DMS79 (cell line): ENCODE measurements around the gene SSX4.
"Not testable (repeated sequence)": the region's sequence is repeated elsewhere in the genome, so short reads cannot be mapped to it uniquely, and the experiment has no call there.

Experiments
- DNase-seq: peaks from one replicate; lab custom pipeline; 2025; lab: John Stamatoyannopoulos, UW

Gene SSX4, protein sequence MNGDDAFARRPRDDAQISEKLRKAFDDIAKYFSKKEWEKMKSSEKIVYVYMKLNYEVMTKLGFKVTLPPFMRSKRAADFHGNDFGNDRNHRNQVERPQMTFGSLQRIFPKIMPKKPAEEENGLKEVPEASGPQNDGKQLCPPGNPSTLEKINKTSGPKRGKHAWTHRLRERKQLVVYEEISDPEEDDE

DNA sequence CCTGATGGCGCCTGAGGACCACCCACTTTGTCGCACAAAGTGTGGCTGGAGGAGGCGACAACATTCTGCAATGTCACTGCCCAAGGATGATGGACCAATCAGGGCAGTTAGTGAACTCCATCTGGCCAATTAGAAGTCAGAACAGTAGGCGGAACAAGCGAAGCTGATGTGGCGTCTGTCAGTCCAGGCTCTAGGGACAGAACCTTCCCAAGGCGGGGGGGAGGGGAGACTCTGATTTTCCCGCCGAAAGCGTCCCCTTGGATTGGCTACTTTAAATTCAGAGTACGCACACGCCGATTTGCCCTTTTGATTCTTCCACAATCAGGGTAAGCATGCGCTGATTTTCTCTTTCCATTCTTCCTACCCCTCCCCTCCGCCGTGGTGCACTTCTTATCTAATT lies at the start of gene SSX4:
TSS of gene SSX4 (plus strand) at position 301 of the 400 bp plus-strand sequence. CDS start 515 bp downstream, outside the sequence.
- not testable (repeated sequence) for DNase-seq

DNA sequence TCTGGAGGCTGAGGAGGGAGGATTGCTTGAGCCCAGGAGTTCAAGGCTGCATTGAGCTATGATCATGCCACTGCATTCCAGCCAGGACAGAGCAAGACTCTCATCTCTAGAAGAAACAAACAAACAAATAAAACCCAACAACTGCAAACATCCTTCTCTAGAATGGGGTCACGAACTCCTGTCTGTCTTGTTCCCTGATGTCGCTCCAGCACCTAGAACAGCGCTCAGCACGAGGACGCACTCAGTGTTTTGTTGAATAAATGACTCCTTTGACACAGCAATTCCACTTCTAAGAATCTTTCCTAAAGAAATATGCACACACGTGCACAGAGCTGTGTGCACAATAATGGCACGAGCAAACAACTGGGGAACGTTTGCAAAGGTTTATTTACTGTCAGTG lies 37.3 kb upstream of the SSX4 start:
- DNase-seq: not testable (repeated sequence)

DNA sequence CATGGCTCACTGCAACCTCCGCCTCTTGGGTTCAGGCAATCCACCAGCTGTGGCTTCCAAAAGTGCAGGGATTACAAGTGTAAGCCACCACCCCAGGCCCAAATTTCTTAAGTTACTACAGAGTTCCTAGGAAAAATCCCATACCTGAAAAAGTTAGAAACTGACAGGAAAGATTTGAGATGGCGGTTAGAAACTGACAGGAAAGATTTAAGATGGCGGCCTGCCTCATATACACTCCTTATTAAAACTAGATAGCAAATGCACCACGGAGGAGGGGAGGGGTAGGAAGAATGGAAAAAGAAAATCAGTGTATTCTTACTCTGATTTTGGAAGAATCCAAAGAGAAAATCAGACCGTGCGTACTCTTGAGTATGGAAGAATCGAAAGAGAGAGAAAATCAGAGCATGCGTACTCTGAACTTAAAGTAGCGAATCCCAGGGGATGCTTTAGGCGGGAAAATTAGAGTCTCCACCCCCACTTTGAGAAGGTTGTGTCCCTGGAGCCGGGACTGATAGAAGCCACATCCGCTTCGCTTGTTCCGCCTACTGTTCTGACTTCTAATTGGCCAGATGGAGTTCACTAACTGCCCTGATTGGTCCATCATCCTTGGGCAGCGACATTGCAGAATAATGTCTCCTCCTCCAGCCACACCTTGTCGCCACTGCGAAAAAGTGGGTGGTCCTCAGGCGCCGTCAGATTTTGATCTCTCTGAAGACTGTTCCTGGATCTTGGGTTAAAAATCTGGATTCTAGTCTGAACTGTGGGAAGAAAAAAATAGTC lies 26.8 kb upstream of the SSX4 start, which contains the start of gene SSX3:
TSS of gene SSX3 (minus strand) at position 389 of the 780 bp plus-strand sequence. CDS start 1,454 bp downstream, outside the sequence.
- DNase-seq: not testable (repeated sequence)

DNA sequence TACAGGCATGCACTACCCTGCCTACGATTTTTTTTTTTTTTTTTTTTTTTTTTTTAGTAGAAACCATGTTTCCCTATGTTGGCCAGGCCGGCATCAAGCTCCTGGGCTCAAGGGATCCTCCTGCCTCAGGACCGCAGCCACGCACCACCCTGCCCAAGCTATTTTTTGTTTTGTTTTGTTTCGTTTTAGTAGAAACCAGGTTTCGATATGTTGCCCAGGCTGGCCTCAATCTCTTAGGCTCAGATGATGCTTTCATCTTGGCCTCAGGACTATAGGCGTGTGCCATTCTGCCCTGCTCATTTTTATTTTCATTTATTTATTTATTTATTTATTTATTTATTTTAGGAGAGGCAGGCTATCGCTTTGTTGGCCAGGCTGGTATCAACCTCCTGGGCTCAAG lies 25.7 kb upstream of the SSX4 start:
- no peak for DNase-seq

DNA sequence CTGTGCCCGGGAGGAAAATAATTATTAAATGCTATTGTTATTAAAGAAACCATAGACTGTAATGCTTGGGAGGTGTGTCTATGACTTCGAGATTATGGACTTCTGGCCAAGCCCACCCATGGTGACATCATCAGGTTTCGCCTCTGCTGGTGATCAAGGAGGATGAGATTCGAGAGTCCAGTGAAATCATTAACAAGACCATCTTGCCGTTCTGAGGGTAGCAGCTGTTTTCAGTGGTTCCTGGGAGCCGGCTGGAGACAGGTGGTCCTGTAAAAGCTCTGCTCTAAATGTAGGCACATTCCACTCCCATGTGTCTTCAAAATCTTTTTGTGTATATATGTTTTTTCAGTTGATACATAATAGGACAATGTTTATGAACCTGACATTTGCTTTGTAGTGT lies 24.1 kb upstream of the SSX4 start:
- DNase-seq: not testable (repeated sequence)

DNA sequence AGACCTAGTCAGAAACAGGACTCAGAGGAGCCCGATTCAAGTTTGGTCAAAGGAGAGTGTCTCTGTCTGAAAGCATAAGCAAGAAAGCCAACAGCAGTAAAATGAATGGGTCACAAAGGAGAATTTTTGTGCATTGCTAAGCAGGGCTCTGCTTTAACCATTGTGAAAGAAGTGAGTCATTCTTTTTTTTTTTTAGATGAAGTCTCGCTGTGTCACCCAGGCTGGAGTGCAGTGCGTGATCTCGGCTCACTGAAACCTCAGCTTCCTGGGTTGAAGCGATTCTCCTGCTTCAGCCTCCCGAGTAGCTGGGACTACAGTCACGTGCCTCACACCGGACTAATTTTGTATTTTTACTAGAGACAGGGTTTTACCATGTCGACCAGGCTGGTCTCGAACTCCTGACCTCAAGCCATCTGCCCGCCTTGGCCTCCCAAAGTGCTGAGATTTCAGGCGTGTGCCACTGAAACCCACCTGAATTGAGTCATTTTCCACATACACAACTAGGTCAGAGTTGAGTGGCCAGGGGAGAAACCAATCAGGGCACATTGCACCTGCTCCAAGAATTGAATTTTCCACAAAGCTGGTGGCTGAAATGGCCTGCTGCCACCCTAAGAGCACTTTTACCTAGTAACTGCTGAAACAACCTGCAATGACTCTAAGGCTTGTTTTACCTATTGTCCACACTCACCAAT lies 15.5 kb upstream of the SSX4 start:
- not testable (repeated sequence) for DNase-seq

DNA sequence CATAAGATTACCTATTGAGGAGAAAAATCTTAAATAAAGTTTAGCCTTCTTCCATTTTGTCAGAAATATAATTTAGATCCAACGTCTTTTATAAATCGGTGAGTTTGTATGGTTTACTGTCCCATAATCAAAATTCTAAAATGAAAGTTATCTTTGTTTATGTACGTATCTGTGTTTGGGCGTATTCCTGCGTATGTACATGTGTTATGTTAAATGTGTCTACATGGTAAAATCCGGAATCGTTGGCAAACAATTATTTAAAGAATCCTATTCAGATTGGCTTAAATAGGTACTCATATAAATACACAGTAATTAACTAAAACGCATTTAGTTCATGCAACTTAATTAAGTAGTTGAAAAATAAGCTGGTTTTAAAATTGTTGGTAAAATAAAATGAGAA lies 12.9 kb upstream of the SSX4 start:
- not testable (repeated sequence) for DNase-seq

DNA sequence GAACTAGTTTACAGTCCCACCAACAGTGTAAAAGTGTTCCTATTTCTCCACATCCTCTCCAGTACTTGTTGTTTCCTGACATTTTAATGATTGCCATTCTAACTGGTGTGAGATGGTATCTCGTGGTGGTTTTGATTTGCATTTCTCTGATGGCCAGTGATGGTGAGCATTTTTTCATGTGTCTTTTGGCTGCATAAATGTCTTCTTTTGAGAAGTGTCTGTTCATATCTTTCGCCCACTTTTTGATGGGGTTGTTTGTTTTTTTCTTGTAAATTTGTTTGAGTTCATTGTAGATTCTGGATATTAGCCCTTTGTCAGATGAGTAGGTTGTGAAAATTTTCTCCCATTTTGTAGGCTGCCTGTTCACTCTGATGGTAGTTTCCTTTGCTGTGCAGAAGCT lies 13.6 kb downstream of the SSX4 start:
- not testable (repeated sequence) for DNase-seq

DNA sequence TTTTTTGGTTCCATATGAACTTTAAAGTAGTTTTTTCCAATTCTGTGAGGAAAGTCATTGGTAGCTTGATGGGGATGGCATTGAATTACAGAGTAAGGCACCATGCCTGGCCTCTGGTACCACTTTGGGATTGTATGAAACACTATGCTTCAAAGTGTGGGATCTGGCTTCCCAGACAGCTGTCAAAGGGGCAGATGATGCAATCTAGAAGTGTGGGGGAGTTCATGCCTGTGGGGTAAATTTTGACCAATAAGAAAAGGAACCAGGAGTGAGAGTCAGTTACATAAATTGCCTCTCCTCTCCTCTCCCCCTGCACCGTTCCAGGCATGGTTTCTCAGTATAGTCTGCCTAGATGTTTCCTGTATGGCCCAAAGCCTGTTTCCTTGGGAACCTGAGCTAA lies 14.5 kb downstream of the SSX4 start:
- not testable (repeated sequence) for DNase-seq

DNA sequence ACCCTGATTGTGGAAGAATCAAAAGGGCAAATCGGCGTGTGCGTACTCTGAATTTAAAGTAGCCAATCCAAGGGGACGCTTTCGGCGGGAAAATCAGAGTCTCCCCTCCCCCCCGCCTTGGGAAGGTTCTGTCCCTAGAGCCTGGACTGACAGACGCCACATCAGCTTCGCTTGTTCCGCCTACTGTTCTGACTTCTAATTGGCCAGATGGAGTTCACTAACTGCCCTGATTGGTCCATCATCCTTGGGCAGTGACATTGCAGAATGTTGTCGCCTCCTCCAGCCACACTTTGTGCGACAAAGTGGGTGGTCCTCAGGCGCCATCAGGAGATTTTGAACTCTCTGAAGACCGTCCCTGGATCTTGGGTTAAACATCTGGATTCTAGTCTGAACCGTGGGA lies 28.5 kb downstream of the SSX4 start, which contains the start of gene SSX4B:
TSS of gene SSX4B (minus strand) at position 101 of the 400 bp plus-strand sequence. CDS start 588 bp downstream, outside the sequence.
- DNase-seq: not testable (repeated sequence)

DNA sequence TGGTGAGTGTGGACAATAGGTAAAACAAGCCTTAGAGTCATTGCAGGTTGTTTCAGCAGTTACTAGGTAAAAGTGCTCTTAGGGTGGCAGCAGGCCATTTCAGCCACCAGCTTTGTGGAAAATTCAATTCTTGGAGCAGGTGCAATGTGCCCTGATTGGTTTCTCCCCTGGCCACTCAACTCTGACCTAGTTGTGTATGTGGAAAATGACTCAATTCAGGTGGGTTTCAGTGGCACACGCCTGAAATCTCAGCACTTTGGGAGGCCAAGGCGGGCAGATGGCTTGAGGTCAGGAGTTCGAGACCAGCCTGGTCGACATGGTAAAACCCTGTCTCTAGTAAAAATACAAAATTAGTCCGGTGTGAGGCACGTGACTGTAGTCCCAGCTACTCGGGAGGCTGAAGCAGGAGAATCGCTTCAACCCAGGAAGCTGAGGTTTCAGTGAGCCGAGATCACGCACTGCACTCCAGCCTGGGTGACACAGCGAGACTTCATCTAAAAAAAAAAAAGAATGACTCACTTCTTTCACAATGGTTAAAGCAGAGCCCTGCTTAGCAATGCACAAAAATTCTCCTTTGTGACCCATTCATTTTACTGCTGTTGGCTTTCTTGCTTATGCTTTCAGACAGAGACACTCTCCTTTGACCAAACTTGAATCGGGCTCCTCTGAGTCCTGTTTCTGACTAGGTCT lies 43.8 kb downstream of the SSX4 start:
- DNase-seq: not testable (repeated sequence)

DNA sequence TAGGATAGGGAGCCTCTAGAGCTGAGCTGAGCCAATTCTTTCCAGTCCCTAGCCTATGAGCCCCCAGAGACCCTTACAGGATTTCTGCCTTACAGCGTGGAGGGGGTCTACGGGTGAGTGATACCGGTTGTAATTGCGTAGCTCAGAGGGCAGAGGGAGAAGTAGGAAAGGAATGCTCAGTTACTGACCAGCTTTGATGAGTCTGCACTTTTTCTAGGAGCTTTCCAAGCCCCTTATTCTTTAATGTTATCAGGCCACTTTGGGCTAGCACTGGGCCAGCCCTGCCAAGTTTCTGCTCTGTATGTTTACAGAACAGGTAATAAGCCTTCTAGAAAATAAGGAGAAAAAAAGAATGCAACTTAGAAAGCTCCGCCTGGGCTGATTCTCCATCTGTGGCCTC lies 46.3 kb downstream of the SSX4 start:
- not testable (repeated sequence) for DNase-seq

DNA sequence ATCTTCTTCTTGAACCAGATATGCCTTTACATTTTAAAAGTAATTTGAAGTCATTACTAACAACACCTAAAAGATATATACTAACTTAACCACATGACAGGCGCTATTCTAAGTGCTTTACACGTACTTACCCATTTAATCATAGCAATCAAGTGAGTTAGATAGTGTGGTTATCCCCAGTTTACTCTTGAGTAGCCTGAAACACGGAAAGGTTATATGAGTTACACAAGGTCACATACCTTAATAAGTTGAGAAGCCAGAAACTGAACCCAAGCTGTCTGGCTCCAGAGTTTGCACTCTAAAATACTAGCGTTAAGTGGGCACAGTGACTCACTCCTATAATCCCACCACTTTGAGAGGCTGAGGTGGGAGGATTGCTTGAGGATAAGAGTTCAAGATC lies 46.8 kb downstream of the SSX4 start:
- DNase-seq: not testable (repeated sequence)

DNA sequence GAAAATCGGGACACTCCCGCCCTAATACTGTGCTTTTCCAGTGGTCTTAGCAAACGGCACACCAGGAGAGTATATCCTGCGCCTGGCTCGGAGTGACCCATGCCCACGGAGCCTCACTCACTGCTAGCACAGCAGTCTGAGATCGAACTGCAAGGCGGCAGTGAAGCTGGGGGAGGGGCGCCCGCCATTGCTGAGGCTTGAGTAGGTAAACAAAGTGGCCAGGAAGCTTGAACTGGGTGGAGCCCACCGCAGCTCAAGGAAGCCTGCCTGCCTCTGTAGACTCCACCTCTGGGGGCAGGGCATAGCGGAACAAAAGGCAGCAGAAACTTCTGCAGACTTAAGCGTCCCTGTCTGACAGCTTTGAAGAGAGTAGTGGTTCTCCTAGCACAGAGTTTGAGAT lies 50.4 kb downstream of the SSX4 start:
- DNase-seq: not testable (repeated sequence)
